Psoas muscle (tissue), 8 donors: ENCODE data around the gene GOLGA5. TPM values are rescaled to one million over a fixed set of nuclear protein-coding genes. Genes with fewer than 3 reads are reported as not detected.
"Not testable (repeated sequence)": the region's sequence is repeated elsewhere in the genome, so short reads cannot be mapped to it uniquely, and the experiment has no call there.

Source experiments
- ATAC-seq, 4 donors: fragments of 200-7000 bp; cut with Tn5 transposase; one replicate each; pipeline ENCODE4 v1.9.1; 2020; ENCODE audit warnings: moderate library complexity in 3 of 4, mild to moderate bottlenecking in 2 of 4
- DNase-seq, 2 donors: peaks; one replicate each; pipeline ENCODE4 v3.0.0-alpha.2; 2020
- H3K27ac ChIP-seq: fragments of 200-600 bp; one replicate; pipeline ENCODE4 v1.8.0; 2022
- H3K27me3 ChIP-seq, 3 donors: fragments of 200-600 bp in 1 of 3; one replicate each; pipeline versions ENCODE4 v1.6.1 to v1.8.0; 2013 to 2022; ENCODE audit warnings: low read length in 2 of 3, mild to moderate bottlenecking in 2 of 3, moderate library complexity in 1 of 3; ENCODE audit not compliant: insufficient read depth in 3 of 3
- H3K36me3 ChIP-seq, 2 donors: fragments of 200-600 bp in 1 of 2; one replicate each; pipeline versions ENCODE4 v1.6.1 to v1.8.0; 2013 to 2022; ENCODE audit warnings: low read depth in 1 of 2, mild to moderate bottlenecking in 1 of 2, moderate library complexity in 1 of 2; ENCODE audit not compliant: insufficient read depth in 1 of 2
- H3K4me1 ChIP-seq: fragments of 200-600 bp; one replicate; pipeline ENCODE4 v1.8.0; 2022
- H3K4me3 ChIP-seq: fragments of 200-600 bp; one replicate; pipeline ENCODE4 v1.8.0; 2022; ENCODE audit warnings: mild to moderate bottlenecking
- H3K9me3 ChIP-seq: fragments of 200-600 bp; one replicate; pipeline ENCODE4 v1.8.0; 2022
- CTCF ChIP-seq: fragments of 200-600 bp; IDR thresholded peaks from one replicate; pipeline ENCODE4 v1.8.0; 2022; ENCODE audit warnings: antibody characterized with exemption
- WGBS, 3 donors: extraction: QIAGEN DNeasy Blood & Tissue Kit; methylation state at CpG; one replicate each; pipeline versions ENCODE4 v1.1.6 to v1.1.7; 2013; 5-methylcytosine and 5-hydroxymethylcytosine counted together
- intact Hi-C, 2 donors: fragments of 100-400 bp; cut with DNase I; formaldehyde crosslinking; loops; one replicate each; pipeline versions ENCODE4 v1.11.0 to v1.14.2; 2022
- polyA plus RNA-seq, 3 donors: library from polyadenylated mRNA; stranded (reverse); fragments of 200-250 nt; gene quantifications; one replicate each; pipeline ENCODE4 v1.2.3, GENCODE V29; 2013
- total RNA-seq, 4 donors: library from RNA; stranded (reverse); fragmentation: NEBNext Ultra II Directional in 2 of 4; extraction: Animal tissue kit (Norgen Biotek cat#: 25700) in 2 of 4; gene quantifications; one replicate each; pipeline versions ENCODE4 v1.2.1 to v1.2.4, GENCODE V29; 2021 to 2023
- donor health status: healthy with polysubstance abuse.
- donor health status: DM: no; HTN: no; CAD: no; lungs with moderate emphysema.
- donor health status: Bipolar disorder and iron deficiency.
- donor health status: healthy.
- donor health status: DM: yes; HTN: yes; CAD: no.
- donor health status: DM: no; HTN: no; CAD: no.
- donor health status: DM: no; HTN: no; CAD: no.
- donor health status: DM: yes; HTN: yes; CAD: no.

GOLGA5 gene
- total and polyA plus RNA-seq, 7 donors, result 19.8 to 59.1 (median 23.5) TPM

GRCh38 chr14:92846162-92846897 lies 52.2 kb downstream of the GOLGA5 start:
- Histone ChIP-seq H3K9me3 (no peaks in the 10 kb centered on the region), H3K27me3 (no peaks in the 10 kb centered on the region), H3K4me3 (no peak overlapping the region), H3K36me3 (peaks cover 0 to 9% of the 10 kb centered on the region in 2 donors), H3K4me1 (no peaks in the 10 kb centered on the region), H3K27ac (no peak overlapping the region)
- 77 to 93% (median 78%) methylated on average over 2 of the region's 2 CpGs for WGBS, 3 donors
- DNase-seq (no peak), ATAC-seq (peak in 2 of 4 donors; percentile 44 to 51)
- no peak for TF ChIP-seq CTCF
- intact Hi-C loops, result no loop called here

GRCh38 chr14:92847278-92847677 lies 53.2 kb downstream of the GOLGA5 start:
- WGBS, 3 donors, result 53 to 62% (median 56%) methylated on average over 6 of the region's 6 CpGs
- no peak for TF ChIP-seq CTCF
- H3K27ac ChIP-seq, result no peak overlapping the region
- no peaks in the 10 kb centered on the region for H3K36me3 ChIP-seq
- ATAC-seq (no peak), DNase-seq (no peak)
- intact Hi-C loops, result no loop called here
- no peaks in the 10 kb centered on the region for H3K4me1 ChIP-seq
- no peaks in the 10 kb centered on the region for H3K27me3 ChIP-seq
- H3K9me3 ChIP-seq, result no peaks in the 10 kb centered on the region
- no peak overlapping the region for H3K4me3 ChIP-seq

GRCh38 chr14:92847749-92848148 lies 53.6 kb downstream of the GOLGA5 start:
- WGBS, 3 donors, result 70 to 74% (median 72%) methylated on average over 2 of the region's 2 CpGs
- ATAC-seq (no peak), DNase-seq (no peak)
- no peak overlapping the region for H3K27ac ChIP-seq
- no peaks in the 10 kb centered on the region for H3K36me3 ChIP-seq
- H3K9me3 ChIP-seq, result no peaks in the 10 kb centered on the region
- H3K4me1 ChIP-seq, result no peaks in the 10 kb centered on the region
- no peaks in the 10 kb centered on the region for H3K27me3 ChIP-seq
- intact Hi-C loops, result no loop called here
- no peak overlapping the region for H3K4me3 ChIP-seq
- TF ChIP-seq CTCF, result no peak

- Histone ChIP-seq H3K9me3 (no peaks in the 10 kb centered on the region), H3K27ac (no peak overlapping the region), H3K36me3 (no peaks in the 10 kb centered on the region), H3K27me3 (no peaks in the 10 kb centered on the region), H3K4me1 (no peaks in the 10 kb centered on the region), H3K4me3 (no peak overlapping the region)
- 18 to 24% (median 20%) methylated on average over 4 of the region's 4 CpGs for WGBS, 3 donors
- ATAC-seq (no peak), DNase-seq (no peak)
- TF ChIP-seq CTCF, result no peak
- intact Hi-C loops, result no loop called here
Observed at GRCh38 chr14:92848887-92849286, 54.8 kb downstream of the GOLGA5 start.

DNA sequence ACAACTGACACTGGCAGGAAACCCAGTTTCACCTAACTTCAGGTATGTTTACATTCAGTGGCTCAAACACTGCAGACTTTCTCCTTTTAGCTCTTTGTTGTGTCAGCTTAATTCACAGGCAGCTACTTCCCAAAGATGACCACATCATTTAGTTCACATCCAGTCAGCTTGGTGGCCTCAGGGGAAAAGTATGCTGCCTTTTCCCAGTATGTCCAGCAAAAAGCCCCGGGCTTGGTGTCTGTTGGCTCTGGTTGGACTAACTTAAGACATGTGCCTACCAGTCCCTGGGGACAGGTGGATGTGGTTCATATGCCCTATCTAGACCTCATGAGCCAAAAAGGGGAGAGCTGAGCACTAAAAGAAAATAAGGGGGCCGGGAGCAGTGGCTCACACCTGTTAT lies 56.4 kb downstream of the GOLGA5 start:
- TF ChIP-seq CTCF, result no peak
- Histone ChIP-seq H3K27ac (no peak overlapping the region), H3K36me3 (no peaks in the 10 kb centered on the region), H3K4me1 (no peaks in the 10 kb centered on the region), H3K27me3 (no peaks in the 10 kb centered on the region), H3K9me3 (no peaks in the 10 kb centered on the region), H3K4me3 (no peak overlapping the region)
- intact Hi-C loops, result no loop called here
- WGBS, 3 donors, result 63 to 68% (median 63%) methylated on average over 2 of the region's 2 CpGs
- DNase-seq (no peak), ATAC-seq (no peak)

GRCh38 chr14:92853136-92853535 lies 59.0 kb downstream of the GOLGA5 start:
- ATAC-seq, H3K9me3 ChIP-seq, H3K27me3 ChIP-seq, DNase-seq, intact Hi-C loops, H3K4me1 ChIP-seq, H3K4me3 ChIP-seq, H3K27ac ChIP-seq, H3K36me3 ChIP-seq: not testable (repeated sequence)
- WGBS, 3 donors, result 79 to 85% (median 85%) methylated on average over 8 of the region's 8 CpGs
